Adrenal gland (tissue), 5 donors: Measurements from ENCODE around the gene DPP10.

ENCODE experiments used
- CTCF ChIP-seq, 6 experiments: fragments of 450-650 bp in 4 of 6; fragments of 200-600 bp in 2 of 6; sonication (generic) in 1 of 6; IDR thresholded peaks; 1 replicate in 5 of 6; 2 replicates in 1 of 6; pipeline versions ENCODE4 v1.5.1 to v1.8.0; 2016 to 2021; ENCODE audit warnings: antibody characterized with exemption in 6 of 6, mild to moderate bottlenecking in 2 of 6, moderate library complexity in 1 of 6
- POLR2A ChIP-seq, 2 donors: fragments of 450-650 bp; IDR thresholded peaks; one replicate each; pipeline ENCODE4 v1.6.1; 2017; ENCODE audit warnings: antibody characterized with exemption in 2 of 2, mild to moderate bottlenecking in 2 of 2, moderate library complexity in 1 of 2
- donor health status: DM: no; HTN: no; CAD: no.

DNA sequence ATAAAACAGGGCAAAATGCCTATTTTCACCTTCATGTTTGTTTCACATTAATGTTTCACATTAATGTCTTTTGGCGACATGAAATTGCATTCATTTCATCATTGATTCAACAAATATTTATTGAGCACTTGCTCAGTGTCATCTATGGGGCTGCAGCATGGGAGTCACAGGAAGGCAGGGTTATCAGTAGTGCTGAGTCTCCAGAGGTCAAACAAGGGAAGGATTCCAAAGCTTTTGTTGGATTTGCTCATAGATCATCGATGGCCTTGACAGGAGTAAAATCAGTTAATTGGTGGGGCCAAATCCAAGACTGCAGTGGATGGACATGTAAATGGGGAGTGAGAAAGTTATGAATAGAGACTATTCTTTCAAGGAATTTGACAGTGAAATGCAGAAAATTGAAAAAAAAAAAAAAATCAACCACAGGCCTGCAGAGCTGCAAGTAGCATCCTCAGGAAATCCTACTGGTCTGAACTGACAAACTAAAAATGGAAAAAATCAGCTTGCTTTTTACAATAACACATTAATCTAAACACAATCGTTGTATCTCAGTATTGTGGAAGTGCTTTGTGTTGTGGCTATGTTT lies 1290.8 kb downstream of the DPP10 start:
- TF ChIP-seq POLR2A (IDR thresholded peaks at IDR 0.05), result no peak
- TF ChIP-seq CTCF (IDR thresholded peaks at IDR 0.05), result no peak
